HepG2 (cell line): ENCODE data around the gene TELO2. TPM values are rescaled to one million over a fixed set of nuclear protein-coding genes. Genes with fewer than 3 reads are reported as not detected.

Experiments used
- ATAC-seq: fragments of 200-7000 bp; cut with Tn5 transposase; 3 replicates; pipeline ENCODE4 v1.9.1; 2020; ENCODE audit warnings: mild to moderate bottlenecking, moderate library complexity
- BruUV-seq: library from RNA; stranded (reverse); fragments of 400-500 nt; replicated peaks from 2 replicates; lab custom pipeline; 2021; lab: Mats Ljungman, UMichigan
- CTCF ChIA-PET: fragments of 300-600 bp; formaldehyde crosslinking; extraction: SDS; loops from one replicate; lab custom pipeline; 2021; ENCODE audit warnings: low total read pairs, inconsistent platforms, low intra/inter-chr PET ratio; lab: Yijun Ruan, JAX
- POLR2A ChIA-PET: fragments of 350-600 bp; sonication (Branson Sonifier 250); formaldehyde crosslinking; loops from one replicate; lab custom pipeline; 2020; ENCODE audit warnings: antibody characterized with exemption, inconsistent platforms; lab: Yijun Ruan, JAX
- DNase-seq: peaks from one replicate; pipeline ENCODE4 v3.0.0-alpha.2; 2015; ENCODE audit warnings: low spot score
- FAIRE-seq: peaks from 3 replicates; lab custom pipeline; 2011; peaks lifted over from hg19 to GRCh38; lab: Jason Lieb, UNC
- H2AFZ ChIP-seq: one replicate; pipeline ENCODE4 v1.6.1; 2011; ENCODE audit warnings: low read length, inconsistent platforms
- H3K27ac ChIP-seq: fragments of 300-600 bp; 3 replicates; pipeline ENCODE4 v1.8.0; 2011; ENCODE audit warnings: mixed run types, mild to moderate bottlenecking, mixed read lengths, low read length, inconsistent platforms; ENCODE audit not compliant: insufficient read depth; ENCODE audit errors: extremely low read length
- H3K27me3 ChIP-seq, 2 experiments: fragments of 200-600 bp in 1 of 2; 2 replicates in 1 of 2; 3 replicates in 1 of 2; pipeline versions ENCODE4 v1.6.0 to v1.8.0; 2011; ENCODE audit warnings: low read length in 2 of 2, mild to moderate bottlenecking in 2 of 2, moderate library complexity in 2 of 2, inconsistent platforms in 1 of 2; ENCODE audit not compliant: insufficient read depth in 2 of 2, control insufficient read depth in 1 of 2
- H3K36me3 ChIP-seq, 2 experiments: fragments of 200-600 bp in 1 of 2; replicated peaks in 1 of 2; 2 replicates in 1 of 2; 3 replicates in 1 of 2; pipeline versions ENCODE4 v1.5.1 to v1.8.0; 2011; ENCODE audit warnings: low read length in 2 of 2, inconsistent platforms in 1 of 2; ENCODE audit not compliant: insufficient read depth in 2 of 2, control insufficient read depth in 1 of 2
- H3K4me1 ChIP-seq: 2 replicates; pipeline ENCODE4 v1.5.1; 2012; ENCODE audit warnings: low read length, inconsistent platforms; ENCODE audit not compliant: insufficient read depth
- H3K4me2 ChIP-seq: 2 replicates; pipeline ENCODE4 v1.6.0; 2011; ENCODE audit warnings: low read depth, low read length, inconsistent platforms
- H3K4me3 ChIP-seq, 3 experiments: fragments of 200-600 bp in 1 of 3; sonication (generic), shearing (Covaris generic) in 1 of 3; replicated peaks in 1 of 3; 2 replicates each; pipeline ENCODE4 v1.5.1; 2011 to 2016; ENCODE audit warnings: low read length in 3 of 3, inconsistent platforms in 2 of 3, low read depth in 2 of 3, mild to moderate bottlenecking in 2 of 3, control low read depth in 1 of 3, mixed read lengths in 1 of 3; ENCODE audit not compliant: insufficient read depth in 1 of 3
- H3K79me2 ChIP-seq: one replicate; pipeline ENCODE4 v1.6.1; 2011; ENCODE audit warnings: low read length, inconsistent platforms; ENCODE audit not compliant: insufficient read depth
- H3K9ac ChIP-seq: 2 replicates; pipeline ENCODE4 v1.6.0; 2011; ENCODE audit warnings: mild to moderate bottlenecking, low read depth, low read length, inconsistent platforms; ENCODE audit not compliant: insufficient read depth
- H3K9me3 ChIP-seq: 2 replicates; pipeline ENCODE4 v1.5.1; 2012; ENCODE audit warnings: mild to moderate bottlenecking, low read length
- H4K20me1 ChIP-seq: 2 replicates; pipeline ENCODE4 v1.6.0; 2011; ENCODE audit warnings: inconsistent platforms, mild to moderate bottlenecking, low read length, moderate library complexity; ENCODE audit not compliant: insufficient read depth
- CTCF ChIP-seq: sonication (generic); formaldehyde crosslinking; IDR thresholded peaks from 2 replicates; pipeline ENCODE4 v1.5.0; 2020; ENCODE audit warnings: mild to moderate bottlenecking, missing genetic modification reagents, moderate library complexity
- STAG1 ChIP-seq: sonication (generic); formaldehyde crosslinking; IDR thresholded peaks from 2 replicates; pipeline ENCODE4 v1.4.0; 2020; ENCODE audit warnings: missing genetic modification reagents
- ZBTB33 ChIP-seq: sonication (generic); formaldehyde crosslinking; IDR thresholded peaks from 2 replicates; pipeline ENCODE4 v1.4.0; 2020; ENCODE audit warnings: missing genetic modification reagents
- ZNF562 ChIP-seq: sonication (generic); formaldehyde crosslinking; IDR thresholded peaks from 2 replicates; pipeline ENCODE4 v1.8.0; 2022; ENCODE audit warnings: missing genetic modification reagents, borderline replicate concordance
- WGBS: methylation state at CpG from one replicate; pipeline ENCODE4 v1.1.6; 2017; ENCODE audit warnings: low lambda C conversion rate; 5-methylcytosine and 5-hydroxymethylcytosine counted together
- in situ Hi-C: cut with HindIII; loops from 2 replicates; pipeline ENCODE4 v1.10.0; 2017; ENCODE audit warnings: low pct_unique_long_range_greater_than_20kb; ENCODE audit not compliant: extremely low pct_ligation_motif_present
- intact Hi-C: fragments of 100-400 bp; cut with micrococcal nuclease; formaldehyde crosslinking; loops from one replicate; pipeline ENCODE4 v1.10.0; 2022; ENCODE audit not compliant: unreplicated experiment
- polyA plus RNA-seq, 8 experiments: library from polyadenylated mRNA; depleted of rRNA in 3 of 8; stranded (reverse) in 7 of 8; unstranded in 1 of 8; fragments of >200 nt; fragmentation: Illumina TruSeq in 4 of 8; extraction: Trizol in 4 of 8; gene quantifications; 2 replicates each; pipeline versions ENCODE4 v1.2.1 to v1.2.3, GENCODE V29; 2011 to 2016; ENCODE audit warnings: low read depth in 4 of 8, missing spikeins in 1 of 8, mixed read lengths in 1 of 8; ENCODE audit not compliant: insufficient read depth in 1 of 8
- total RNA-seq, 5 experiments: library from RNA; depleted of rRNA; stranded (reverse); fragments of >200 nt; fragmentation: Illumina TruSeq; extraction: Trizol; gene quantifications; 2 replicates each; pipeline ENCODE4 v1.2.3, GENCODE V29; 2016; ENCODE audit warnings: low read depth in 1 of 5

TELO2 gene
- total and polyA plus RNA-seq, 2 of the 13 experiments (the other 11 are each of a cell fraction or from before 2014, with no cell fraction given): 10.1 to 17.9 TPM

GRCh38 chr16:1450218-1450617 lies 42.9 kb upstream of the TELO2 start:
- in situ Hi-C loops: no loop called here
- BruUV-seq: no TSS peak
- Histone ChIP-seq H3K27ac (no peak overlapping the region), H3K4me1 (no peaks in the 10 kb centered on the region), H3K36me3 (peaks cover 6 to 13% of the 10 kb centered on the region in 2 experiments; a peak in 4 of 5 replicates), H2AFZ (no peak overlapping the region), H4K20me1 (no peaks in the 10 kb centered on the region), H3K79me2 (no peaks in the 10 kb centered on the region), H3K9me3 (no peaks in the 10 kb centered on the region), H3K4me3 (no peak overlapping the region), H3K4me2 (no peak overlapping the region), H3K27me3 (no peaks in the 10 kb centered on the region), H3K9ac (no peak overlapping the region)
- whole genome bisulfite sequencing: 97% methylated on average over 23 of the region's 29 CpGs
- POLR2A ChIA-PET: no interaction called here
- no peak for FAIRE-seq
- TF ChIP-seq STAG1 (CRISPR knock-in tag) (0 out of 2 replicates have a peak, but pooled peaks have one; percentile 8), ZBTB33 (CRISPR knock-in tag) (peak; percentile 71), ZNF562 (CRISPR knock-in tag) (no peak), CTCF (CRISPR knock-in tag) (peak; percentile 42)
- no peak for DNase-seq
- CTCF ChIA-PET: no interaction called here
- peak; percentile 7; the same call in 1 of the 3 replicates for ATAC-seq
- intact Hi-C loops: no loop called here
